B cell (primary cell): ENCODE data around the gene SPIRE1. TPM values are rescaled to one million over a fixed set of nuclear protein-coding genes. Genes with fewer than 3 reads are reported as not detected.

ENCODE experiments used
- ATAC-seq: fragments of 200-7000 bp; cut with Tn5 transposase; one replicate; pipeline ENCODE4 v1.10.0; 2021; ENCODE audit warnings: low read depth, mild to moderate bottlenecking, moderate number of reproducible peaks, moderate library complexity
- CTCF ChIA-PET: fragments of 350-600 bp; sonication (Branson Sonifier 250); formaldehyde crosslinking; loops from one replicate; lab custom pipeline; 2021; ENCODE audit warnings: antibody characterized with exemption, inconsistent platforms; lab: Charles Lee
- POLR2A ChIA-PET: fragments of 350-600 bp; sonication (Branson Sonifier 250); formaldehyde crosslinking; loops from one replicate; lab custom pipeline; 2021; ENCODE audit warnings: antibody characterized with exemption; lab: Charles Lee
- DNase-seq: peaks from one replicate; pipeline ENCODE4 v3.0.0; 2013
- H2AFZ ChIP-seq: 2 replicates; pipeline ENCODE4 v1.6.1; 2012; ENCODE audit warnings: mild to moderate bottlenecking, low read depth, low read length; ENCODE audit not compliant: insufficient read depth, poor library complexity, severe bottlenecking
- H3K27ac ChIP-seq, 2 donors: 1 replicate in 1 of 2; 2 replicates in 1 of 2; pipeline ENCODE4 v1.5.1; 2012 to 2013; ENCODE audit warnings: low read length in 2 of 2, mild to moderate bottlenecking in 2 of 2, moderate library complexity in 1 of 2
- H3K27me3 ChIP-seq, 4 experiments: fragments of 200-600 bp in 1 of 4; sonication (generic) in 1 of 4; replicated peaks in 1 of 4; 1 replicate in 2 of 4; 2 replicates in 2 of 4; pipeline versions ENCODE4 v1.6.1 to v1.7.0; 2013 to 2016; ENCODE audit warnings: low read length in 3 of 4, mild to moderate bottlenecking in 2 of 4, mixed read lengths in 1 of 4, moderate library complexity in 1 of 4; ENCODE audit not compliant: insufficient read depth in 4 of 4, control insufficient read depth in 3 of 4; ENCODE audit errors: control extremely low read depth in 1 of 4
- H3K36me3 ChIP-seq, 2 experiments: replicated peaks in 1 of 2; 1 replicate in 1 of 2; 2 replicates in 1 of 2; pipeline versions ENCODE4 v1.6.1 to v1.7.1; 2013; ENCODE audit warnings: low read length in 1 of 2; ENCODE audit not compliant: insufficient read depth in 2 of 2, control insufficient read depth in 1 of 2; ENCODE audit errors: control extremely low read depth in 1 of 2, extremely low read depth in 1 of 2
- H3K4me1 ChIP-seq, 2 donors: fragments of 200-600 bp in 1 of 2; sonication (generic) in 1 of 2; 1 replicate in 1 of 2; 2 replicates in 1 of 2; pipeline versions ENCODE4 v1.5.1 to v1.6.1; 2013 to 2017; ENCODE audit warnings: low read length in 2 of 2; ENCODE audit not compliant: control insufficient read depth in 2 of 2, insufficient read depth in 2 of 2
- H3K4me2 ChIP-seq: replicated peaks from 2 replicates; pipeline ENCODE3; 2012; ENCODE audit warnings: mild to moderate bottlenecking, low read depth, low read length; ENCODE audit not compliant: poor library complexity, severe bottlenecking
- H3K4me3 ChIP-seq, 5 experiments: fragments of 200-600 bp in 1 of 5; sonication (generic) in 1 of 5; 1 replicate in 3 of 5; 2 replicates in 2 of 5; pipeline versions ENCODE4 v1.5.1 to v1.7.0; 2011 to 2016; ENCODE audit warnings: low read length in 4 of 5, mild to moderate bottlenecking in 4 of 5, low read depth in 2 of 5, control low read depth in 1 of 5, moderate library complexity in 1 of 5; ENCODE audit not compliant: insufficient read depth in 1 of 5; ENCODE audit errors: control extremely low read depth in 1 of 5, extremely low read depth in 1 of 5
- H3K79me2 ChIP-seq: fragments of 200-600 bp; sonication (generic); one replicate; pipeline ENCODE4 v1.6.0; 2016; ENCODE audit warnings: low read length; ENCODE audit not compliant: control insufficient read depth, insufficient read depth
- H3K9ac ChIP-seq: fragments of 200-600 bp; sonication (generic); 2 replicates; pipeline ENCODE4 v1.6.1; 2017; ENCODE audit warnings: mild to moderate bottlenecking, low read length, moderate library complexity
- H3K9me3 ChIP-seq, 3 donors: one replicate each; pipeline versions ENCODE4 v1.6.1 to v1.7.1; 2013; ENCODE audit warnings: low read length in 2 of 3; ENCODE audit not compliant: control insufficient read depth in 2 of 3, insufficient read depth in 1 of 3; ENCODE audit errors: control extremely low read depth in 1 of 3
- H4K20me1 ChIP-seq: 2 replicates; pipeline ENCODE4 v1.6.0; 2012; ENCODE audit warnings: mild to moderate bottlenecking, low read length; ENCODE audit not compliant: insufficient read depth, control insufficient read depth, poor library complexity, severe bottlenecking
- H3K27ac Mint-ChIP-seq: one replicate; pipeline ENCODE4 v1.8.0; 2021; ENCODE audit warnings: mixed read lengths
- H3K27me3 Mint-ChIP-seq: one replicate; pipeline ENCODE4 v1.8.0; 2021; ENCODE audit warnings: mixed read lengths
- H3K4me1 Mint-ChIP-seq: one replicate; pipeline ENCODE4 v1.8.0; 2021; ENCODE audit warnings: mixed read lengths
- H3K4me3 Mint-ChIP-seq: one replicate; pipeline ENCODE4 v1.8.0; 2021; ENCODE audit warnings: mixed read lengths
- H3K9me3 Mint-ChIP-seq: one replicate; pipeline ENCODE4 v1.8.0; 2022; ENCODE audit warnings: mixed read lengths; ENCODE audit not compliant: insufficient read depth
- CTCF ChIP-seq: fragments of 200-600 bp; IDR thresholded peaks from one replicate; pipeline ENCODE4 v1.8.0; 2022; ENCODE audit warnings: antibody characterized with exemption, mild to moderate bottlenecking
- EZH2 ChIP-seq: IDR thresholded peaks from 2 replicates; pipeline ENCODE4 v1.6.1; 2012; ENCODE audit warnings: borderline replicate concordance, low read depth, mild to moderate bottlenecking, moderate library complexity, low read length; ENCODE audit not compliant: insufficient read depth, poor library complexity, severe bottlenecking
- WGBS: methylation state at CpG from one replicate; pipeline ENCODE4 v1.1.5; 2013; ENCODE audit warnings: missing lambda C conversion rate; ENCODE audit not compliant: insufficient coverage; 5-methylcytosine and 5-hydroxymethylcytosine counted together
- intact Hi-C: fragments of 100-400 bp; cut with micrococcal nuclease; formaldehyde crosslinking; loops from one replicate; pipeline ENCODE4 v1.10.0; 2022
- polyA plus RNA-seq: library from polyadenylated mRNA; depleted of rRNA; stranded (reverse); fragments of >200 nt; gene quantifications from 2 replicates; pipeline ENCODE4 v1.2.3, GENCODE V29; 2012
- total RNA-seq, 2 donors: library from RNA; stranded (reverse); fragments of 120-200 nt in 1 of 2; gene quantifications; 1 replicate in 1 of 2; 2 replicates in 1 of 2; pipeline versions ENCODE4 v1.2.3 to v1.2.4, GENCODE V29; 2013 to 2022

The SPIRE1 gene
- total and polyA plus RNA-seq, 2 donors (not counting 1 experiment from before 2014, with no cell fraction given), result 0.22 to 4.0 TPM

GRCh38 chr18:12517142-12517825, 140.6 kb downstream of the SPIRE1 start:
- intact Hi-C loops, result no loop called here
- H3K27me3 ChIP-seq, result no peaks in the 10 kb centered on the region
- no peak overlapping the region for H3K4me3 ChIP-seq
- no peaks in the 10 kb centered on the region for H3K79me2 ChIP-seq
- POLR2A ChIA-PET, result no interaction called here
- TF ChIP-seq EZH2, result no peak
- TF ChIP-seq CTCF, result no peak
- no peaks in the 10 kb centered on the region for H3K36me3 ChIP-seq
- H3K9me3 ChIP-seq, result no peaks in the 10 kb centered on the region
- Mint-ChIP-seq H3K9me3 (no peaks in the 10 kb centered on the region), H3K27ac (no peak overlapping the region), H3K4me3 (no peak overlapping the region), H3K4me1 (no peaks in the 10 kb centered on the region), H3K27me3 (no peaks in the 10 kb centered on the region)
- ATAC-seq (no peak), DNase-seq (no peak)
- no peaks in the 10 kb centered on the region for H3K4me1 ChIP-seq
- no peak overlapping the region for H2AFZ ChIP-seq
- H3K9ac ChIP-seq, result no peak overlapping the region
- H4K20me1 ChIP-seq, result no peaks in the 10 kb centered on the region
- H3K27ac ChIP-seq, result no peak overlapping the region
- CTCF ChIA-PET, result interaction anchor here (1.4 kb wide), 1 partner anchor 10 kb away, joined by 3 read pairs; no protein-coding TSS in a partner anchor
- no CpG with 5 or more reads among the region's 1 CpG for WGBS
- no peak overlapping the region for H3K4me2 ChIP-seq

- Histone ChIP-seq H3K9ac (no peak overlapping the region), H3K79me2 (no peaks in the 10 kb centered on the region), H4K20me1 (no peaks in the 10 kb centered on the region), H3K27me3 (no peaks in the 10 kb centered on the region), H3K9me3 (no peaks in the 10 kb centered on the region), H2AFZ (no peak overlapping the region), H3K4me1 (no peaks in the 10 kb centered on the region), H3K36me3 (no peaks in the 10 kb centered on the region), H3K4me2 (no peak overlapping the region), H3K27ac (no peak overlapping the region), H3K4me3 (no peak overlapping the region)
- H3K27me3 Mint-ChIP-seq, result no peaks in the 10 kb centered on the region
- CTCF ChIA-PET, result no interaction called here
- no peak for TF ChIP-seq EZH2
- TF ChIP-seq CTCF, result no peak
- POLR2A ChIA-PET, result no interaction called here
- H3K4me1 Mint-ChIP-seq, result no peaks in the 10 kb centered on the region
- intact Hi-C loops, result no loop called here
- H3K4me3 Mint-ChIP-seq, result no peak overlapping the region
- WGBS, result 80% methylated on average over 1 of the region's 4 CpGs
- ATAC-seq (no peak), DNase-seq (no peak)
- no peak overlapping the region for H3K27ac Mint-ChIP-seq
- no peaks in the 10 kb centered on the region for H3K9me3 Mint-ChIP-seq
Measured at GRCh38 chr18:12516049-12516630, 141.8 kb downstream of the SPIRE1 start.
